ENCODE measurements around the gene BARD1. TPM values are rescaled to one million over a fixed set of nuclear protein-coding genes. Genes with fewer than 3 reads are reported as not detected.

Gene BARD1
- total RNA-seq, 1 experiment from 2014 or later: 23.2 TPM

DNA sequence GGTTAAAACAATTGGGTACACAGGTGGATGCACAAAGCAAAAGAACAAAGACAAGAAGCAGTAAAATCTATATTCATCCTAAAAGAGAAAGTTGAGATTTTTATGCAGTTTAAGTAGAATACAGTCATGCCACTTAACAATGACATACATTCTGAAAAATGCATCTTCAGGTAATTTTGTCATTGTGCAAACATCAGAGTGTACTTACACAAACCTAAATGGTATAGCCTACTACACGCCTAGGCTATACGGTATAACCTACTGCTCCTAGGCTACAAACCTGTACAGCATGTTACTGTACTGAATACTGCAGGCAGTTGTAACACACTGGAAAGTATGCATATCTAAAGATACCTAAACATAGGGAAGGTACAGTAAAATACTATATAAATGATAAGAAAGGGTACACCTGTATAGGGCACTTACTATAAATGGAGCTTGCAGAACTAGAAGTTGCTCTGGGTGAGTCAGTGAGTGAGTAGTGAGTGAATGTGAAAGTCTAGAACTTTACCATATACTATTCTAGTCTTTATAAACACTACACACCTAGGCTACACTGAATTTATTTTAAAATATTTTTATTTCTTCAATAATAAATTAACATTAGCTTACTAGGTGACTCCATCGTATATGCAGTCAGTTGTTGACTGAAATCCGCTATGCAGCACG lies 132.9 kb downstream of the BARD1 start:
- DNase-seq (ENCODE audit: low read depth): no peak
